Vagina (tissue), 2 donors: ENCODE measurements around the gene DCTD. TPM values are rescaled to one million over a fixed set of nuclear protein-coding genes. Genes with fewer than 3 reads are reported as not detected.

Experiments used
- DNase-seq, 2 donors: peaks; one replicate each; pipeline ENCODE4 v3.0.0-alpha.2; 2017; ENCODE audit errors: extremely low spot score in 2 of 2
- H3K27ac ChIP-seq: fragments of 200-600 bp; sonication (generic); one replicate; pipeline ENCODE4 v1.5.1; 2019
- H3K27me3 ChIP-seq: fragments of 200-600 bp; sonication (generic); one replicate; pipeline ENCODE4 v1.5.1; 2019
- H3K36me3 ChIP-seq, 2 donors: fragments of 200-600 bp; sonication (generic); one replicate each; pipeline ENCODE4 v1.5.1; 2017 to 2019
- H3K4me1 ChIP-seq: fragments of 200-600 bp; sonication (generic); one replicate; pipeline ENCODE4 v1.5.1; 2019
- H3K4me3 ChIP-seq, 2 donors: fragments of 200-600 bp; sonication (generic); 1 replicate in 1 of 2; 2 replicates in 1 of 2; pipeline ENCODE4 v1.5.1; 2016 to 2019
- H3K9me3 ChIP-seq: fragments of 200-600 bp; sonication (generic); one replicate; pipeline ENCODE4 v1.5.1; 2019
- CTCF ChIP-seq, 3 experiments: fragments of 450-650 bp in 2 of 3; fragments of 200-600 bp in 1 of 3; sonication (generic) in 1 of 3; IDR thresholded peaks; one replicate each; pipeline ENCODE4 v1.5.1; 2017 to 2019; ENCODE audit warnings: antibody characterized with exemption in 3 of 3, mild to moderate bottlenecking in 2 of 3, moderate library complexity in 2 of 3
- POLR2A ChIP-seq, 2 donors: fragments of 450-650 bp; IDR thresholded peaks; one replicate each; pipeline ENCODE4 v1.6.1; 2017; ENCODE audit warnings: antibody characterized with exemption in 2 of 2, mild to moderate bottlenecking in 2 of 2, moderate library complexity in 2 of 2
- POLR2AphosphoS5 ChIP-seq, 2 donors: sonication (generic); formaldehyde crosslinking; IDR thresholded peaks; one replicate each; pipeline ENCODE4 v1.9.0; 2017; ENCODE audit warnings: antibody characterized with exemption in 2 of 2, mild to moderate bottlenecking in 2 of 2, low read depth in 1 of 2; ENCODE audit not compliant: insufficient read depth in 1 of 2
- intact Hi-C: fragments of 100-400 bp; cut with DNase I; formaldehyde crosslinking; loops from one replicate; pipeline ENCODE4 v1.15.1; 2023
- total RNA-seq: library from RNA; depleted of rRNA; stranded (reverse); fragments of >200 nt; gene quantifications from one replicate; pipeline ENCODE4 v1.2.3, GENCODE V29; 2016

The DCTD gene
- total RNA-seq, 1 donor from 2014 or later = 40.0 TPM

GRCh38 chr4:182913036-182913435 is 4.2 kb downstream of the DCTD start:
- Histone ChIP-seq H3K27ac (no peak overlapping the region), H3K27me3 (no peaks in the 10 kb centered on the region), H3K36me3 (peaks cover 0 to 47% of the 10 kb centered on the region in 2 donors), H3K9me3 (no peaks in the 10 kb centered on the region), H3K4me1 (peaks cover 9% of the 10 kb centered on the region), H3K4me3 (no peak overlapping the region)
- no peak for DNase-seq
- intact Hi-C loops = loop anchor here (10.0 kb wide), 1 partner anchor 592 kb away; the partner anchor contains the start of gene ING2
- TF ChIP-seq CTCF (IDR thresholded peaks at IDR 0.05) (no peak), POLR2A (IDR thresholded peaks at IDR 0.05) (no peak), POLR2AphosphoS5 (IDR thresholded peaks at IDR 0.05; ENCODE audit: insufficient read depth in 1 of 2, low read depth in 1 of 2) (no peak)

GRCh38 chr4:182908124-182908523 is 9.1 kb downstream of the DCTD start:
- Histone ChIP-seq H3K4me3 (no peak overlapping the region), H3K27me3 (no peaks in the 10 kb centered on the region), H3K36me3 (peaks cover 0 to 34% of the 10 kb centered on the region in 2 donors), H3K9me3 (no peaks in the 10 kb centered on the region), H3K4me1 (no peaks in the 10 kb centered on the region), H3K27ac (no peak overlapping the region)
- TF ChIP-seq CTCF (IDR thresholded peaks at IDR 0.05) (no peak), POLR2A (IDR thresholded peaks at IDR 0.05) (no peak), POLR2AphosphoS5 (IDR thresholded peaks at IDR 0.05; ENCODE audit: insufficient read depth in 1 of 2, low read depth in 1 of 2) (no peak)
- intact Hi-C loops = no loop called here
- DNase-seq = no peak

GRCh38 chr4:182907396-182907795 is 9.8 kb downstream of the DCTD start:
- Histone ChIP-seq H3K4me1 (no peaks in the 10 kb centered on the region), H3K36me3 (peaks cover 0 to 27% of the 10 kb centered on the region in 2 donors), H3K4me3 (no peak overlapping the region), H3K9me3 (no peaks in the 10 kb centered on the region), H3K27ac (no peak overlapping the region), H3K27me3 (no peaks in the 10 kb centered on the region)
- no peak for DNase-seq
- intact Hi-C loops = no loop called here
- no peak for TF ChIP-seq POLR2A (IDR thresholded peaks at IDR 0.05)
- TF ChIP-seq CTCF (IDR thresholded peaks at IDR 0.05) = no peak
- no peak for TF ChIP-seq POLR2AphosphoS5 (IDR thresholded peaks at IDR 0.05; ENCODE audit: insufficient read depth in 1 of 2, low read depth in 1 of 2)

- Histone ChIP-seq H3K36me3 (peaks cover 0 to 23% of the 10 kb centered on the region in 2 donors), H3K4me3 (no peak overlapping the region), H3K9me3 (no peaks in the 10 kb centered on the region), H3K27me3 (no peaks in the 10 kb centered on the region), H3K27ac (no peak overlapping the region), H3K4me1 (no peaks in the 10 kb centered on the region)
- intact Hi-C loops = no loop called here
- no peak for TF ChIP-seq CTCF (IDR thresholded peaks at IDR 0.05)
- no peak for TF ChIP-seq POLR2AphosphoS5 (IDR thresholded peaks at IDR 0.05; ENCODE audit: insufficient read depth in 1 of 2, low read depth in 1 of 2)
- no peak for TF ChIP-seq POLR2A (IDR thresholded peaks at IDR 0.05)
- DNase-seq = no peak
Observed at GRCh38 chr4:182906786-182907185, 10.4 kb downstream of the DCTD start.

- intact Hi-C loops = no loop called here
- Histone ChIP-seq H3K4me3 (no peak overlapping the region), H3K4me1 (no peaks in the 10 kb centered on the region), H3K27ac (no peak overlapping the region), H3K9me3 (no peaks in the 10 kb centered on the region), H3K36me3 (peaks cover 0 to 16% of the 10 kb centered on the region in 2 donors), H3K27me3 (no peaks in the 10 kb centered on the region)
- TF ChIP-seq POLR2AphosphoS5 (IDR thresholded peaks at IDR 0.05; ENCODE audit: insufficient read depth in 1 of 2, low read depth in 1 of 2) (no peak), POLR2A (IDR thresholded peaks at IDR 0.05) (no peak), CTCF (IDR thresholded peaks at IDR 0.05) (no peak)
- no peak for DNase-seq
Observed at GRCh38 chr4:182905038-182905437, 12.1 kb downstream of the DCTD start.
